ENCODE measurements around the gene AHRR.
"Not testable (repeated sequence)": the region's sequence is repeated elsewhere in the genome, so short reads cannot be mapped to it uniquely, and the experiment has no call there.

Gene AHRR

DNA sequence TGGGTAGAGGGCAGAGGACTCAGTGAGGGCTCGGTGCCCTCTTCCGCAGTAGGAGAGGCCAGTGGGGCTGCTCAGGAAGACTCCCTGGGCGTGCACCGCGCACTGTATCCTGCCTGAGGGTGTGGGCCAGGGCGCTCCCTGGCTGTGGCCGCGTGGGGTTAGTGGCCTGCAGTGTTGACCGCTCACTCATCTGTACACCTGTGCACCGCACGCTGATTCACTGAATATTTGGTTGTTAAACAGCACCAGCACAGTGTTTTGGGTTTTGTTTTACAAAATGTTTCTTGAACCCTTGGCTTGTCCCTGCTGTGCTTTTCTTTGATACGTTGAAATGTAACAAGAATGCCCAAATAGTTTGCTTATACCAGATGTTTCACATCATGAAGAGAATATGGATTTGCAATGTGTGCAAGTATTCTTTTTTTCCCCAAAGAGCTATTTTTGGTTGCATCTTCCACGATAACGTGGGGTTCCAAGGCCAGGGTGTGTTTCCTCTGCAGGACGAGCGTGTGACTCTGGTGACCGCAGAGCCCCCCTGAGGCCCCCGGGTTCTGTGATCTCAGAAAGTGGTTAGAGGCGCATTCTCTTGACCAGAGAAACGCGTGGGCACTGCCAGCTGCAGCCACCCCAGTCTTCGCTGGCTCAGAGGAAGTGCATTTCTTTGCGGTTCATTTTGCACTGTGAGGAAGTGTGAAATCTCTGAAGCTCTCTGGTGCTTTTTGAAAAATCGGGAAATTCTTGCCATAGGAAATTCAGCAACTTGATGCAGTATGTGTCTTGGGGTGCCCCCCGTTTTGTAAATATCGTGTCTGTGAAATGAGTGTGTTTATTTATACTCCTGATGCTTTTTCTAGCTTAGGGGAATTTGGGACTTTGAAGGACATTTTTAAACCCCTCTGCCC lies 46.9 kb downstream of the AHRR start:
- DNase-seq: no peak

GRCh38 chr5:369151-369868 lies 47.8 kb downstream of the AHRR start:
- no peak for DNase-seq

DNA sequence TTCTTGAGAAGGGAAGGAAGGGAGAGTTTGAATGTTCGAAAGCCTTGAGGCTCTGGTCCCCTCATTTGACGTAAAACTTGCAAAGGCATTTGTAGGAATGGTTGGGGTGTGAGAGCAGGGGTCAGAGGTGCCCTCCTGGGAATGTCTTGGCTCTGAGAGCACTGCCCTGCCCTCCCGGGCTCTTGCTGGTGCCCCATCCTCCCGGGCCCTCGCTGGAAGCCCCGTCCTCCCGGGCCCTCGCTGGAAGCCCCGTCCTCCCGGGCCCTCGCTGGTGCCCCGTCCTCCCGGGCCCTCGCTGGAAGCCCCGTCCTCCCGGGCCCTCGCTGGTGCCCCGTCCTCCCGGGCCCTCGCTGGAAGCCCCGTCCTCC lies 48.3 kb downstream of the AHRR start:
- DNase-seq: not testable (repeated sequence)

- DNase-seq: no peak
These were observed 48.9 kb downstream of the AHRR start for GRCh38 chr5:370311-370958.

- DNase-seq: no peak
These were observed 49.7 kb downstream of the AHRR start for GRCh38 chr5:370959-371810.

GRCh38 chr5:371811-372555 lies 50.5 kb downstream of the AHRR start:
- DNase-seq: no peak

GRCh38 chr5:372556-372995 lies 51.1 kb downstream of the AHRR start:
- DNase-seq: no peak

DNA sequence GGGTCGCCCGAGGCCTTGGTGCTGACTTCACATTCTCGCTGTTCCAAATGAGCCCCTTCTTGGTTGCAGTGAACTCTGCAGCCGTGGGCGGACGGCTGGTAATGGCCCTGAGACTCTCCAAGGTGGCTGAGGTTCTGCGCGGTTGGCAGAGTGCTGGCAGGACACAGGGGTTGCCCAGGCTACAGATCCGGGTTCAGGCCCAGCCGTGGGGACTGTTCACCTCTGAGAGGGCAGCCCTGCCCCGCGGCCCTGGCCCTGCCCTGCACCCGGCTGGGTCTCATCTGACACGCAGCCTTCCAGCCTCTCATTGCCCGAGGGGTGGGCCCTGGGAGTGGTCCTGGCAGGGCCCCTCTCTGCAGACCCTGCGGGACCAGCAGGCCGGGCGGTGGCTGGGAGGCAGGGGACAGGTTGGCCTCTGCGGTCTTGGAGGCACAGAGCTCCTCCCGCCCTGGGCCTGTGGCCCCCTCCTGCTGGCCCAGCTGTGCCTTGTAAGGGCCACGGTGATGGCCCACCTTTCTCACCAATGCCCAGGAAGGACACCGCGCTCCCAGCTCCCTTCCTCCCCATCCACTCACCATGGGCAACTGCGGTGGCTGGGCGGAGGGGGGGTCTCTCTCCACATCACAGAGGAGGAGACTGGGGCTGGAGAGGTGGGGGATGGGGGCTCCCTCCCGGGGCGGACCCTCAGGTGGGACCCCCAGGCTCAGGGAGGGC lies 51.6 kb downstream of the AHRR start:
- DNase-seq: no peak

GRCh38 chr5:373710-374602 lies 52.4 kb downstream of the AHRR start:
- no peak for DNase-seq

DNA sequence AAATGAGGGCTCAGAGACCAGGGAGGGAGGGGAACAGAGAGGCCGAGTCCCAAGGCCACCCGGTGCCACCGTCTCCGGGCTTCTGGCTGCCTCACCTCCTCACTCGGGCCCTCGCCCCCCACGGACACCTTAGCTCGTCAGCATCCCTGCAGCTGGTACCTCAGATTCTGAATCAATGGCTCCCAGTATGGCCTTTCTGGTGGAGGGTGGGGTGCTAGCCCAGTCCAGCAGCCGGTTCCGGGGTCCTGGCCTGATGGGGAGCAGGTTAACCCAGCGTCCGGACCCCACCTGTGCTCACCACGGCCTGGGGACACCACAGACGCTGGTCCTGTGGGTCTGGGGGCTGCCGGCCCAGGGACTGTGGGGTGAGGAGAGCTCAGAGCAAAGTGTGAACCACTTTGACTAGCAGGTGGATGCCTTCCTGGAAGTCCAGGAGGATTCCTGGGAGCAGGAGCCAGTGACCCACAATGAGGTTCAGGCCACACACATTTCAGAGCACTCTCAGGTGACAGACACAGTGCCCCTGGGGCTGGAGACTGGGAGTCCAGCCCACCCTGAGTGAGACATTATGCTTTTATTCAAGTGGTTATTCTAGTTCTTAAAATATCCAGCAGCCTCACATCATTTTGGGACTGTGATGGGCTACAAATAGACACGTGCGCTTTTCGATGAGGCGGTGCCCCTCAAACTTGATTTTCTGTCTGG lies 53.3 kb downstream of the AHRR start:
- DNase-seq: no peak

GRCh38 chr5:375336-375920 lies 53.9 kb downstream of the AHRR start:
- DNase-seq: no peak

- DNase-seq: no peak
These were observed 54.6 kb downstream of the AHRR start for GRCh38 chr5:375921-376798.

DNA sequence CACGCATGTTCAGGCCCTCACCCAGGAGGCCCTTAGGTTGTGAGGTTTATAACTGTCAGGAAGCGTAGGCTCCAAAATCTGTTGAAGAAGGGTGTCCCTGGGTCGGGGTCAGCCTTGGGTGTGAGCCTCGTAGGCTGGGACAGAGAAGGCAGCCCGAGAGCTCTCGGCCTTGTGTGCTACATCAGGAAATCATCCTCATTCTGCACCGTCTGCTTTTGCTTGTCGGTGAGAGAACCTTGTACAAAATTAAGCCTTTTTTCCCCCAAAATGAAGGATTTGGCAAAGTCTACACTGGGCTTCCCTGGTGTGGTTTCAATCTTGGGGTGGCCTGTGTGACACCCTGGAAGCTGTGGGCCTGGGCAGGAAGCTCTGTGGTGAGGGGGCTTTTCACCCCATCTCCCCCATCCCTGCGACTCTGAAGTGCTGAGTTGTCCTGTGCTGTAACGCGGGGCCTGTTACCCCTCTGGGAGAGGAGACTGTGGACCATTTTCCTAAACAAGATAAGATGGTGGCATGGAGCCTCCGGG lies 55.3 kb downstream of the AHRR start:
- no peak for DNase-seq

GRCh38 chr5:377326-377981 lies 55.9 kb downstream of the AHRR start:
- no peak for DNase-seq

DNA sequence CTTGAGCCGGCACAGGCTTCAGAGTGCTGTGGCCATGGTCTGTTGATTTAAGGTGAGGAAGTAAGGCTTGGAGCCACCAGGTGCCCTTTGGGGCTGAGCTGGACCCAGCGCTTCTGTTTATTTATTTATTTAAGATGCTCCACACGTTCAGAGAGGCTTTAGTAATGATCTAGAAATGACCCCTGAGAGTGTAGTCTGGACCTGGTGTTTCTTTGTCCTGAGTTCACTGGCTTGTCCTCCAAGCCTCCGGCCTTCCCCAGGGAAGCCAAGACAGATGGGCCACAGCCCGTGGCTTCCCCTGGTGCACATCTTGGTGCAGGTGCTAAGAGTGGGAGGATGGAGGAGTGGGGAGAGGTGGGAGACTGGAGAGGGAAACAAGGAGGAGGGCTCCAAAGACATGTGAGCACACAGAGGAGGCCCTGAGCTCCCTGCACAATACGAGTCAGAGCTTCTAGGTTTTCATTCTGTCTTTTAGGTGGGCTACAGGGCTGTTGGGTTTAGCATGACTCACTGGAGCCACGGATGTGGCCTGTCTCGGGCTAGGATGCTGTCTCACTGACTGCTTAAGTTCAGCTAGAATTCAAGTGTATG lies 56.9 kb downstream of the AHRR start:
- DNase-seq: no peak

DNA sequence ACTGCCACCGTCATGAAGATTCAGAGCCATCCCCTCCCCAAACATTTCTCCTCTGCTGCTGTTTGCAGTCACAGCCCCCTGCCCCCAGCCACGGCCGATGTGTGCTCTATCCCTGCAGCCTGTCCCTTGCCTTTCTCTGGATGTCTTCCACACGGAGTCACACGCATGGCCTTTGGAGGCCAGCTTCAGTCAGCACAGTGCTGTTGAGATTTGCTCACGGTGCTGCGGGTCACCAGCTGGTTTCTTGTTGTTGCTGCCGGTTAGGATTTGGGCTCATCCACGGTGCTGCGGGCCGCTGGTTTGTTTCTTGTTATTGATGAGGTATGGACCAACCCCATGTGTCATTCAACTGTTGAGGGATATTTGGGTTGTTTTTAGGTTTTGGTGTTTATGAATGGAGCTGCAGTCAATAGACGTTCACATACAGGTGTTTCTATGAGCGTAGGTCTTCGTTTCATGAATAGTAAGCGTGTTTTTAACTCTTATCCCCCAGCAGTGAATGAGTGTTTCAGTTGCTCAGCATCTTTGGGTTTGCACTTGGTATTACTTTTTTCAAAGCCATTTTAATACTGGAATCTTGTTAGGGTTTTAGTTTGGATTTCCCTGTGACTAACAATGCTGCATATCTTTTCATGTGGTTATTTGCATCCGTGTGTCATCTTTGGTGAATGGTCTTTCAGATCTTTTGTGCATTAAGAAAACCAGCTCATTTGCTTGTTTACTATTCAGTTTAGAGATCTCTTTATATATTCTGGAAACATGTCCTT lies 57.6 kb downstream of the AHRR start:
- DNase-seq: no peak
